HL-60 (cell line): ENCODE measurements around the gene PRKCE.

Experiments
- CTCF ChIP-seq: IDR thresholded peaks from one replicate; pipeline ENCODE4 v1.5.1; 2011; ENCODE audit warnings: low read length, control low read depth, inconsistent platforms; ENCODE audit not compliant: insufficient read depth
- GABPA ChIP-seq: IDR thresholded peaks from 2 replicates; pipeline ENCODE4 v1.6.1; 2012; ENCODE audit warnings: low read depth
- POLR2AphosphoS5 ChIP-seq: IDR thresholded peaks from 2 replicates; pipeline ENCODE4 v1.6.1; 2012; ENCODE audit warnings: low read depth
- REST ChIP-seq: IDR thresholded peaks from 2 replicates; pipeline ENCODE4 v1.6.1; 2012; ENCODE audit warnings: low read depth; ENCODE audit not compliant: insufficient replicate concordance

- no peak for TF ChIP-seq CTCF
- TF ChIP-seq POLR2AphosphoS5, result no peak
- no peak for TF ChIP-seq REST
- no peak for TF ChIP-seq GABPA
Measured at GRCh38 chr2:46169467-46169866, 518.0 kb downstream of the PRKCE start.
